GM04504 (cell line): ENCODE measurements around the gene PTPRN.
"Not testable (repeated sequence)": the region's sequence is repeated elsewhere in the genome, so short reads cannot be mapped to it uniquely, and the experiment has no call there.

Source experiments
- DNase-seq: peaks from one replicate; pipeline ENCODE4 v3.0.0-alpha.2; 2012; ENCODE audit warnings: low read depth

PTPRN gene

DNA sequence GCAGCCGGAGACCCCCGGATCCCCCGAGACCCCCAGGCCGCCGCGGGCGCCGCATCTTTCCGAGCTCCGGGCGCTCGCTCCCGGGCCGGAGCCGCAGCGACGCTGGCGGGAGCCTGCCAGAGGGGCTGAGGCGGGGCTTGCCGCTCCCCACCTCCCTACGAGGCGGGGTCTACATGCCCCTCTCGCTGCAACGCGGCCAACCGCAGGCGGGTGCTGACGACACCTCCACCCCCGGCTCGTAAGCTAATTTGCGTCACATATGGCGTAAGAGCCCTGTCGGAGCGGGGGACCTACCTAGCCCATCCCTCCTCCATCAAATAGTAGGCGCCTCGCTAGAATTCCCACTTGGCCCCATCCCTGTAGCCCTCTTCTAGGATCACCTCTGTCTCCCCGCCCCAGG lies at the start of gene PTPRN:
PTPRN (minus strand) TSS at position 124 of the 400 bp plus-strand sequence; CDS start at position 55, 69 bp downstream.
- no peak for DNase-seq

DNA sequence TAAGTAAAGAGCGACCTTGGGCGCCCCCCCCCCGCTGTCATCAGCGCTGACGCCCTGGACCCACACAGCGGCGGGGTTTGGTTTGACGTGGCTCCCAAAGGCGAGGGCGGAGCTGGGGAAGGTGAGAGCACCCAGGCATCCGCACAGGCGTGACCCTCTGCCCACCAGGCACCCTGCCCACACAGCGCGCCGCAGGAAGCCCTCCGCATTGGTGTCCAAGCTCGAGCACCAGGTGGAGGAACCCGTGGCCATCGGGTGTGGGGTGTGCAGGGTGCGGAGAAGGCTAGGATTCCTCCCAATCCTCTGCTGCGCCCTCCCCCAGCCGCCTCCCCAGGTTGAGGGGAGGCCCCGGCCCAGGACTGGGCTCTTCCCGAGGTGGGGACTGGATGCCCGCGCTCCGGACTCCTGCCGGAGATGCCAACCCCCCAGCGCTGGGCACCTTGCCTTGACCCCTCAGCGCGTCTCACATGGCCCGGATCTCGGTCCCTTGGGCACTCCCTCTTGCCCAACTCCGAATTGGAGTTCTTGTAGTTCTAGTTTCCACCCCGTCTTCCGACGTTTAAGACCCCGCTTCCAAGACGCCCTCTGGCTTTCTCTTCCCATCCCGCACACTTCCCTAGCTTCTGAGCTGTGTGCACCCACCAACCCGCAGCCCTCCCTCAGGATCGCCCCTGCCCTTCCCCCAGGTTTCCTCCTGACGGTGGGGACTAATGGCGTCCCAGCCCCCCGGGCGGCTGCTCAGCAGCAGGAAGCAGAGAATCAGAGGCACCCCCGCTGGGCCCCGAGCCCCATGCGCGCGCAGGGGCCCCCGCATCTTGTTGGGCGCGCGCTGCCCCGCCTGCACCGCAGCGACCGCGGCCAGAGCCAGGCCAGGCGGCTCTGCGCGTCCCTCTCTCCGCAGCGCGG lies 49.2 kb upstream of the PTPRN start:
- no peak for DNase-seq

GRCh38 chr2:219356834-219357233 lies 47.6 kb upstream of the PTPRN start:
- no peak for DNase-seq

GRCh38 chr2:219354582-219354981 lies 45.4 kb upstream of the PTPRN start:
- no peak for DNase-seq

DNA sequence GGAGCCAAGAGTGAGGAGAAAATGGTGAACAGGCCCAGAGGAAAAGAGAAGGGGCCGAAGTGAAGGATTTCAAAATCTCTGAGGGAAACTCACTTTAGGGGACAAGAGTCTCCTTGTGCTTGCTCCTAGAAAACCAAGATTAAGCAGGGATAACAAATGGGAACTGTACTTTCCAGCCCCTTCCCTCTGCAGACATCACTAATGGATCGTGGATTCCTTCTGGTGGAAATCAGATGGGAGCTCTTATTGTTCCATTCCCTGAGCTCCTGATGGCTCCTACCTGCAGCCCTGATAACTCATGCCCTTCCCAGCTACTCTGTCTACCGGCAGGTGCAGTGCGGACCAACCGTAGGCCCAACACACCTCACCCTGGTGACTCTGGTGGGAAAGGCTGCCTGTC lies 43.9 kb upstream of the PTPRN start:
- DNase-seq = no peak

DNA sequence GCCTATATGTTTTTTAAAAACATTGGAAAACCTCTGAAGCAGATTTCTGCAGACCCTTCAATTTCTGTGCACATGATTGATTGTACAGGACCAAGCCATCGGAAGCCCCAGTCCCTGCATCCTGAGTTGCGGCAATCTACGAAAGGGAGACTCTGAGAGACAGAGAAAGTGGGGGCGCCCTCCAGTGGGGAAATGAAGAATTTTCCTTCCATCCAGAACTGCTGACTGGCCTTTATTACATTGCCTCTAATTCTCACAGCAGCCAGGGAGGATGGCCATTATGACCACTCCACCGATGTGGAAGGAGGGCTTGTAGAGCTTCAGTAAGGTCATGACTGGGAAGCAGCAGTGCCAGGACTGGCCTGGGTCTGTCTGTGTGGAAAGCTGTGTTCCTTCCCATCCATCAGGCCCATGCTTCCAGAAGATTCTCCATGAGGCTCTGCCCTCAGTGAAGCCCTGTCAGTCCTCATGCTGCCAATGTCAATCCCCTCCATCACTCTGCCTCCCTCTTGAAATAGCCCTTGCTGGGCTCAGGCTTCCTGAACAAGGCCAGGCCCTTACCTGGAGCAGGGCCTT lies 43.3 kb upstream of the PTPRN start:
- DNase-seq = peak; percentile 31

DNA sequence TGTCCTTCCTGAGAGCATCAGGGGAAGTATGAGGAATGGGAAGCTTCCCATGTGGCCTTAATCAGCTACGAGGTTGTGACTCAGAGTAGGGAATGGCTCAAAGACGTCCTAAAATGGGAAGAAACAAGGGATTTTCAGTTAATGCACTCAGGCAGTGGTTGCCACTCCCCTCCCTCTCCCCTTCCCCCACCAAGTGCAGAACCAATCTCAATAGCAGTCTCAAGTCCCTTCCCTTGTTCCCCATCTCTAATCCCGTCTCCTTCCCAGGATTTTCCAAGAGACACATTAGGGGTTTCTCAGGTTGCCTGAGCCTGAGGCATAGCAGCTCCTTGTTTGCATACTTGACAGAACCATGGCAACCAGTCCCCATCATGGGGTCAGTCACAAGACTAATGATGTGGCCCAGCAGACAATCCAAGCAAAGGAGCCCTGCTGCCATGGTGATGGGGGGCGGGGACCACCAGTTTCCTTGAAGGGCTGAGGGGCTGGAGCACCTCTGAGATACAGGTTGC lies 41.6 kb upstream of the PTPRN start:
- peak; percentile 63 for DNase-seq

GRCh38 chr2:219350215-219350614 lies 41.0 kb upstream of the PTPRN start:
- no peak for DNase-seq

DNA sequence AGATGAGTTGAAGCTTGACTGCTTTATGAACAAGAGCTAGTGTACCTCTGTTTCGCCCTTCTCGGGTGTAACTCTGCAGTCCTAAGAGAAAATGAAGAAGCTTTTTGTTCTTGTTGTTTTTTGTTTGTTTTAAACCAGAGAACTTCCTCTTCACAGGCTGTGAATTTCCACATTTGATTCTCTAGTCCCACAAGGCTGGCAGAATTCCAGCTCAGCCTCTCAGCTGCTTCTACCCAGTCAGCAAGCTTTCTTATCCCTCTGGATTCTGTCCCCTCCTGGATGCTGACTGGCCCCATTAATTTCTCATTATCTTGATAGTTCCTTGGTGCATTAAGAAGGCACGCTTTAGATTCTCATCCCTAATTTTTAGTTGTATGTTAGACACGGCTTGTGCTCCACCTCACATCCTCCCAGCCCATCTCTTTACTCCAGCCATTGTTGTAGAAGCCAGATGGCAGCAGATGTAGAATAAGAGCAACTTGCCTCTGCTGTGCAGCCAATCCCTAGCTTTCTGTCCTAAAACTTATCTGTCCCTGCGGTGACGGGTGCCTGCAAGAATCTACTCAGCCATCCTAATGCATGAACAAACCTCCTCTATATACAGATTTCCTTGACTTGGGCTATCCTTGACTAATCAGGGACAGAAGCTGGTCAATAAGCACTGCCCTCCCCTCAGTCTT lies 35.7 kb upstream of the PTPRN start:
- no peak for DNase-seq

- no peak for DNase-seq
Measured at GRCh38 chr2:219335373-219335786, 26.2 kb upstream of the PTPRN start.

- DNase-seq = no peak
Measured at GRCh38 chr2:219334076-219334475, 24.9 kb upstream of the PTPRN start.

DNA sequence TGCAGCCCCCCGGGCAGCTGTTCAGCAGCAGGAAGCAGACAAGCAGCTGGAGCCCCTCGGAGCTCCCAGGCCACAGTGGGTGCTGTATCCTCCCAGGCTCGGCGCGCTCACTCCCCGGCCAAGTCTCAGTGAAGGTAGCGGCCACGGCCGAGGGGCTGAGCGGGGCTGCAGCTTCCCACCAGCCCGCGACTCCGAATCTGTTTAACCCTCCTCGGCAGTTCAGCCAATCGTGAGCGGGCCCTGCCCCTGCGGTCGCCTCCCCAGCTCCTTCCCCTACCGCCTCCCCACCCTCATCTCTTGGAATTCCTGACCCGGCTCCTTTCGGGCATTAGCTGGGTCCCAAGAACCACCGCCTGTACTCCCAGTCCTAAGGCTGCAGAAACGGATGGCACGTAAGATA lies 23.3 kb upstream of the PTPRN start, which contains the start of gene RESP18:
RESP18 (minus strand) TSS at position 203 of the 400 bp plus-strand sequence.
- DNase-seq = no peak

DNA sequence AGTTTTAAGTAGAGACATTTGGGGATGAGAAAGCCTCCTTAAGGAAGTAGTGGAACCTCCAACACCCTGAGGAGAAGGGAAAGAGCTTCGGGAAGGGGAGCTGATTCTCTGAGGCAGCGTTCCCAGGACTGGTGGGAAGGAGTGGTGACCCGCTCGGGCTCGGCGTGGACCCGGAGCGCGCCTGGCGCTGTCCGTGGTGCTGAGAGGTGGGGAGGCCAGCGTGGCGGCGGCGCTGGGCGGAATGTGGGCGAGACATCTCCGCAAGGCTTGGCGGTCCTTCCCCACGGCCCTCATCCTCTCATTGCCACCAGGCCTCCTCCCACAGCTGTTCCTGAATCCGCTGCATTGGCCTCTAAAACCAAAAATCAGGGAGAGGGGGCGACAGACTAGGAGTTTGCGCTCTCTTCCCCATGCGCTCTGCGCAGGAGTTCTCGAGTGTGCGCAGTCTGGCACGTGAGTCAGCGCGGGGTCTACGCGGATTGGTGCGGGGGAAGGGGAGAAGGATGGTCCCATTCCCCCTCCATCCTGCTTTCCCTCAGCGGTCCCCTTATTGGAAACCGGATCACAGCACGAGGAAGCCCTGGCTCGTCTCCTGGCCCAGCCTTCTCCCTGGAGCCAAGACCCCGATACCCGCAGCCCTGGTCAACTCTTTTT lies 22.5 kb upstream of the PTPRN start:
- DNase-seq = no peak

GRCh38 chr2:219327719-219328118 lies 18.5 kb upstream of the PTPRN start:
- no peak for DNase-seq

DNA sequence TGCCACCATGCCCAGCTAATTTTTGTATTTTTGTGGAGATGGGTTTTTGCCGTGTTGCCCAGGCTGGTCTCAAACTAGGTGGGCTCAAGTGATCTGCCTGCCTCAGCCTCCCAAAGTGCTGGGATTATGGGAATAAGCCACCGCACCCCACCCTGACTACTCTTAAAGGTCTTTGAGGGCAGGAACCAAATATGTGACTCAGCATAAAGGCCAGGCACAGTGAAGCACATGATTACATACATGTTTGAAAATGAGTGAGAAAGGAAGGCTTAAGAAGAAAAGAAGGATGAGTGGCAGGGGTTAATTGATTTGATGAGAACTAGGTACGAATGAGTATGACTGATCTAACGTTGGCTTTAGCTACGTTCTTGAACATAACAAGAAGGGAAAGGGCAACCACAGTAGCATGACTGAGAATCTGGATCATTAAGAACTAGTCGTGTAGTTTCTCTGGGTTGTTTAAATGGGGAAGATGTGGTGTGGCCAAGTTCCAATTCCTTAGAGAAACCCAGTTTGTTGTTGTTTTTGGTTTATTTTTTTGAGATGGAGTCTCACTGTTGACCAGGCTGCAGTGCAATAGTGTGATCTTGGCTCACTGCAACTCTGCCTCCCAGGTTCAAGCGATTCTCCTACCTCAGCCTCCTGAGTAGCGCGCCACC lies 16.6 kb upstream of the PTPRN start:
- no peak for DNase-seq

- DNase-seq = no peak
Measured at GRCh38 chr2:219325136-219325535, 15.9 kb upstream of the PTPRN start.

DNA sequence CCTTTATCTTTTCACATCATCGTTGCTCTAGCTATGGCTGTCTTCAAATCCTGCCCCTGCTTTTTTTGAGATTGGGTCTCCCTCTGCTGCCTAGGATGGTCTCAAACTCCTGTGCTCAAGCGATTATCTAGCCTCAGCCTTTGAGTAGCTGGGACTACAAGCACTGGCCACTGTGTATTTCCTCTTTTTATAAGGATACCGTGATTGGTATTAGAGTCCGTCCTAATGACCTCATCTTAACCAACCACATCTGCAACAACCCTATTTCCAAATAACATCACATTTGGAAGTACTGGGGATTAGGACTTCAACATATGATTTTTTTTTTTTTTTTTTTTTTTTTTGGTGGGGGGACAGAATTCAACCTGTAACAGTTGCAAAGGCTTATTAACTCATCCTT lies 14.2 kb upstream of the PTPRN start:
- DNase-seq = no peak

DNA sequence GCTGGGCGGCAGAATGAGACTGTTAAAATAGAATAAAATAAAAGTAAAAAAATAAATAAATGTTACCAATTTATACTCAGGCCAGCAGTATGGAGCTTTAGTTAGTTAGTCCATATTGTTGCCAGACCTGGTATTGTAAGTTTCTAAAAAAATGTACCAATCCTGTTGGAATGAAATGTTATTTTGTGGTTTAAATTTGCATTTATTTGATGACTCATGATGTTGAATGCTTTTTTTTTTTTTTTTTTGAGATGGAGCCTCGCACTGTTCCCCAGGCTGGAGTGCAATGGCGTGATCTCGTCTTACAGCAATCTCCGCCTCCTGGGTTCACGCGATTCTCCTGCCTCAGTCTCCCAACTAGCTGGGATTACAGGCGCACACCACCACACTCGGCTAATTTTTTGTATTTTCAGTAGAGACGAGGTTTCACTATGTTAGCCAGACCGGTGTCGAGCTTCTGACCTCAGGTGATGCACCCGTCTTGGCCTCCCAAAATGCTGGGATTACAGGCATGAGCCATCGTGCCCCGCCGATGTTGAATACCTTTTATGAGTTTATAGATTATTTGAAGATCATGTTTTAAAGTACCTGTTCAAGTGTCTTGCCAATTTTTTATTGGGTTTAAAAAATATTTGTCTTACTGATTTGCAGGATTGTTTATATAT lies 5.7 kb upstream of the PTPRN start:
- DNase-seq = no peak

DNA sequence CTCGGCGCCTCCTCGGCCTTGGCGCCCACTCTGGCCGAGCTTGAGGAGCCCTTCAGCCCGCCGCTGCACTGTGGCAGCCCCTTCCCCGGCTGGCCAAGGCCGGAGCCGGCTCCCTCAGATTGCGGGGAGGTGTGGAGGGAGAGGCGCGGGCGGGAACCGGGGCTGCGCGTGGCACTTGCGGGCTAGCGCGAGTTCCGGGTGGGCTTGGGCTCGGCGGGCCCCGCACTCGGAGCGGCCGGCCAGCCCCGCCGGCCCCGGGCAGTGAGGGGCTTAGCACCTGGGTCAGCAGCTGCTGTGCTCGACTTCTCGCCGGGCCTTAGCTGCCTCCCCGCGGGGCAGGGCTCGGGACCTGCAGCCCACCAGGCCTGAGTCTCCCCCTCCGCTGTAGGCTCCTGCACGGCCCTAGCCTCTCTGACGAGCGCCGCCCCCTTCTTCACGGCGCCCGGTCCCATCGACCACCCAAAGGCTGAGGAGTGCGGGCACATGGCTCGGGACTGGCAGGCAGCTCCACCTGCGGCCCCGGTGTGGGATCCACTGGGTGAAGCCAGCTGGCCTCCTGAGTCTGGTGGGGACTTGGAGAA lies 3.6 kb upstream of the PTPRN start:
- DNase-seq = not testable (repeated sequence)
